Right lobe of liver (tissue), 6 donors: ENCODE results near the gene BAIAP2L2. TPM values are rescaled to one million over a fixed set of nuclear protein-coding genes. Genes with fewer than 3 reads are reported as not detected.

ENCODE experiments used
- ATAC-seq, 4 donors: fragments of 200-7000 bp; cut with Tn5 transposase; one replicate each; pipeline ENCODE4 v1.9.1; 2020; ENCODE audit warnings: mild to moderate bottlenecking in 4 of 4, moderate library complexity in 4 of 4
- DNase-seq, 3 donors: peaks; one replicate each; pipeline ENCODE4 v3.0.0-alpha.2; 2020
- H3K27ac ChIP-seq, 3 donors: fragments of 200-600 bp; one replicate each; pipeline ENCODE4 v1.8.0; 2022
- H3K27me3 ChIP-seq, 2 donors: fragments of 200-600 bp; one replicate each; pipeline ENCODE4 v1.8.0; 2022
- H3K36me3 ChIP-seq, 4 donors: fragments of 200-600 bp; sonication (generic) in 1 of 4; one replicate each; pipeline versions ENCODE4 v1.5.1 to v1.8.0; 2017 to 2022; ENCODE audit warnings: control low read depth in 1 of 4
- H3K4me1 ChIP-seq, 4 donors: fragments of 200-600 bp; sonication (generic) in 1 of 4; one replicate each; pipeline versions ENCODE4 v1.5.1 to v1.8.0; 2017 to 2022; ENCODE audit warnings: control low read depth in 1 of 4
- H3K4me3 ChIP-seq, 3 donors: fragments of 200-600 bp; one replicate each; pipeline ENCODE4 v1.8.0; 2022
- H3K9me3 ChIP-seq, 4 donors: fragments of 200-600 bp; sonication (generic) in 1 of 4; one replicate each; pipeline versions ENCODE4 v1.5.1 to v1.8.0; 2017 to 2022; ENCODE audit warnings: control low read depth in 1 of 4
- POLR2A ChIP-seq: fragments of 450-650 bp; IDR thresholded peaks from one replicate; pipeline ENCODE4 v1.6.1; 2017; ENCODE audit warnings: antibody characterized with exemption, mild to moderate bottlenecking
- WGBS: methylation state at CpG from one replicate; pipeline ENCODE4 v1.1.6; 2018; ENCODE audit warnings: low coverage, low lambda C conversion rate; ENCODE audit not compliant: insufficient coverage; ENCODE audit errors: missing lambda C conversion rate; 5-methylcytosine and 5-hydroxymethylcytosine counted together
- intact Hi-C, 2 donors: fragments of 100-400 bp; cut with DNase I; formaldehyde crosslinking; loops; one replicate each; pipeline versions ENCODE4 v1.11.2 to v1.14.1; 2022
- total RNA-seq, 6 experiments: library from RNA; depleted of rRNA in 2 of 6; stranded (reverse); fragments of >200 nt in 2 of 6; fragmentation: NEBNext Ultra II Directional in 3 of 6; extraction: Animal tissue kit (Norgen Biotek cat#: 25700) in 3 of 6; gene quantifications; one replicate each; pipeline versions ENCODE4 v1.1.0 to v1.2.4, GENCODE V29; 2016 to 2023
- TF ChIP-seq, protein P1 (sequence below), 4 donors: fragments of 200-600 bp in 3 of 4; fragments of 450-650 bp in 1 of 4; IDR thresholded peaks; one replicate each; pipeline versions ENCODE4 v1.5.1 to v1.8.0; 2016 to 2022; ENCODE audit warnings: antibody characterized with exemption in 4 of 4, mild to moderate bottlenecking in 2 of 4
- donor health status: DM: no; HTN: yes; CAD: no.
- donor health status: DM: no; HTN: no; CAD: no.
- donor health status: DM: no; HTN: no; CAD: no.
- donor health status: DM: no; HTN: yes; CAD: no.
- donor health status: DM: no; HTN: yes; CAD: no.

Gene BAIAP2L2
- total RNA-seq, 6 experiments from 2014 or later, result 0.79 to 5.0 (median 1.4) TPM

DNA sequence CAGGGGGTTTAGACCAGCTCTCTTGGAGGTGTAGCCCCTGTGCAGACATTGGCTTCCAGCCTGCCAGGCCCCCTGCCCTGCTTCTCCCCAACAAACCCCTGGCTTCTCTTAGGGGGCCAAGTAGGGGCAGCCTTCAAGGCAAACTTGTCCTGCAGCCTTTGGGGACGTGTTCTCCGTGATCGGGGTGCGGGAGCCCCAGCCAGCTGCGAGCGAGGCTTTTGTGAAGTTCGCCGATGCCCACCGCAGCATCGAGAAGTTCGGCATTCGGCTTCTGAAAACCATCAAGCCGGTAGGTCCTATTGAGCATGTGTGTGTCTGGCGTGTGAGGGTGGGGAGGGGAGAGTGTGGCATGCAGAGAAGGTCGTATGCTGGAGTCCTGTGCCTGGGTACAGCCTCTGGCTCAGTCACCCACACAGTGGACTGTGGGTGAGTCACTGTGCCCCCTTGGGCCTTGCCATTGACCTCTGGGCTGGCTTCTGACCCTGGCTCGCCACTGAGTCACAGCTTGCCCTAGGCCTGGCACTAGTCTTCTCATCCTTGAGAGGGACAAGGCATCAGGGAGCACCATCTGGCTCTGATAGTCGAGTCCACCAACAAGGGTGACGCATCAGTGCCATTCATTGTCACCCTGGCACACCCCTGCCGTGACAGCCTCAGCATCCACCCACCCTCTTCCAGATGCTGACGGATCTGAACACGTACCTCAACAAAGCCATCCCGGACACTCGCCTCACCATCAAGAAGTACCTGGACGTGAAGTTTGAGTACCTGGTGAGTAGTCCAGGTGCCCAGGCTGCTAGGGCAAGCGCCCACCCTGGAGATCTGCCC lies 37.9 kb downstream of the BAIAP2L2 start:
- DNase-seq, result peak in 2 of 3 donors; percentile 10 to 39

GRCh38 chr22:38071421-38072321 lies 38.8 kb downstream of the BAIAP2L2 start:
- 100% methylated on average over 2 of the region's 22 CpGs for WGBS
- ATAC-seq (no peak), DNase-seq (peak in 2 of 3 donors; percentile 14 to 43)
- Histone ChIP-seq H3K4me3 (no peak overlapping the region), H3K4me1 (peaks cover 0 to 8% (median 0%) of the 10 kb centered on the region in 4 donors), H3K36me3 (peaks cover 0 to 28% (median 12%) of the 10 kb centered on the region in 4 donors), H3K9me3 (no peaks in the 10 kb centered on the region), H3K27ac (no peak overlapping the region), H3K27me3 (no peaks in the 10 kb centered on the region)
- TF ChIP-seq, protein P1, sequence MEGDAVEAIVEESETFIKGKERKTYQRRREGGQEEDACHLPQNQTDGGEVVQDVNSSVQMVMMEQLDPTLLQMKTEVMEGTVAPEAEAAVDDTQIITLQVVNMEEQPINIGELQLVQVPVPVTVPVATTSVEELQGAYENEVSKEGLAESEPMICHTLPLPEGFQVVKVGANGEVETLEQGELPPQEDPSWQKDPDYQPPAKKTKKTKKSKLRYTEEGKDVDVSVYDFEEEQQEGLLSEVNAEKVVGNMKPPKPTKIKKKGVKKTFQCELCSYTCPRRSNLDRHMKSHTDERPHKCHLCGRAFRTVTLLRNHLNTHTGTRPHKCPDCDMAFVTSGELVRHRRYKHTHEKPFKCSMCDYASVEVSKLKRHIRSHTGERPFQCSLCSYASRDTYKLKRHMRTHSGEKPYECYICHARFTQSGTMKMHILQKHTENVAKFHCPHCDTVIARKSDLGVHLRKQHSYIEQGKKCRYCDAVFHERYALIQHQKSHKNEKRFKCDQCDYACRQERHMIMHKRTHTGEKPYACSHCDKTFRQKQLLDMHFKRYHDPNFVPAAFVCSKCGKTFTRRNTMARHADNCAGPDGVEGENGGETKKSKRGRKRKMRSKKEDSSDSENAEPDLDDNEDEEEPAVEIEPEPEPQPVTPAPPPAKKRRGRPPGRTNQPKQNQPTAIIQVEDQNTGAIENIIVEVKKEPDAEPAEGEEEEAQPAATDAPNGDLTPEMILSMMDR (IDR thresholded peaks at IDR 0.05), result no peak
- TF ChIP-seq POLR2A, result no peak
- intact Hi-C loops, result no loop called here

More for the DNA sequence above, 37.9 kb downstream of the BAIAP2L2 start:
- Histone ChIP-seq H3K4me1 (peaks cover 0 to 8% (median 0%) of the 10 kb centered on the region in 4 donors), H3K9me3 (no peaks in the 10 kb centered on the region), H3K27ac (no peak overlapping the region), H3K4me3 (no peak overlapping the region), H3K27me3 (no peaks in the 10 kb centered on the region), H3K36me3 (peaks cover 0 to 21% (median 11%) of the 10 kb centered on the region in 4 donors)
- ATAC-seq, result no peak
- TF ChIP-seq, protein P1 (IDR thresholded peaks at IDR 0.05), result no peak
- TF ChIP-seq POLR2A, result no peak
- intact Hi-C loops, result no loop called here
- WGBS, result 76% methylated on average over 2 of the region's 25 CpGs

DNA sequence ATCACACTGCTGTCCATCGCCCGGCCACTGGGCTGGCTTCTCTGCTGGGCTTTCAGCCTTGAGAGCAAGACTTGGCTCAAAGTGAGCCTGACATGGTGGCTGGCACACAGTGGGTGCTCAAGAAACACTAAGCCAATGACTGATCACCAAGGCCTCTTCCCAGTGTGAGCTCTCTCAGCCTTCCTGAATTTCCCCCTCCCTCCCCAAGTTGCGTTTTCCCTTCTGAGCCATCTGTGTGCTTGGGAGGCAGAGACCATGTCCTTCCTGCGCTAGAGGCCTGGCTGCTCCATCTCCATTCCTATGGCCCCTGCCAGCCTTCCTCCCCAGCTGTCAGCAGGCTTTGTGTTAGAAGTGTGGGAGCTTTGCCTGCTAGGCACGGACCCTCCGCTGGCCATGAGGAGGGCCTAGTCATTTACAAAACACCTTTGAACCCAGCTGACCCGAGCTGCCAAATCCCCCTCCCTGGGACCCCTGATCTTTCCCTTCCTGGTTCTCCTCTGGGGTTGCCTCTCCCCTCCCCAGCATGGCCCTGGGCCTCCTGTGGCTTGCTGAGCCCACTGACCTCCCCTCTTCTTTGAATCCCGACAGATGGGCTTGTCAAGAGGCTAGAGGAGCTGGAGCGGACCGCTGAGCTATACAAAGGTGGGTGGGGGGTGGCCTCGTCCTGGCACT lies 40.1 kb downstream of the BAIAP2L2 start:
- ATAC-seq, result no peak
- no peak overlapping the region for H3K27ac ChIP-seq
- peak in 1 of 3 donors; percentile 26 for DNase-seq
- WGBS, result 96% methylated on average over 5 of the region's 11 CpGs
- H3K27me3 ChIP-seq, result no peaks in the 10 kb centered on the region
- H3K4me1 ChIP-seq, result peaks cover 0 to 8% (median 0%) of the 10 kb centered on the region in 4 donors
- no peaks in the 10 kb centered on the region for H3K9me3 ChIP-seq
- intact Hi-C loops, result no loop called here
- no peak overlapping the region for H3K4me3 ChIP-seq
- TF ChIP-seq, protein P1 (IDR thresholded peaks at IDR 0.05), result no peak
- no peak for TF ChIP-seq POLR2A
- H3K36me3 ChIP-seq, result peaks cover 0 to 40% (median 20%) of the 10 kb centered on the region in 4 donors
